Ascending aorta (tissue), 2 donors: ENCODE measurements around the gene RBM20. TPM values are rescaled to one million over a fixed set of nuclear protein-coding genes. Genes with fewer than 3 reads are reported as not detected.
"Not testable (repeated sequence)": the region's sequence is repeated elsewhere in the genome, so short reads cannot be mapped to it uniquely, and the experiment has no call there.

Experiments used
- DNase-seq, 2 donors: peaks; one replicate each; pipeline ENCODE4 v3.0.0-alpha.2; 2019; ENCODE audit warnings: low spot score in 2 of 2
- H3K27ac ChIP-seq, 2 donors: fragments of 200-600 bp; sonication (generic); one replicate each; pipeline ENCODE4 v1.5.1; 2016 to 2017; ENCODE audit warnings: mild to moderate bottlenecking in 1 of 2
- H3K27me3 ChIP-seq: fragments of 200-600 bp; sonication (generic); one replicate; pipeline ENCODE4 v1.5.1; 2017
- H3K36me3 ChIP-seq, 2 donors: fragments of 200-600 bp; sonication (generic); one replicate each; pipeline ENCODE4 v1.5.1; 2016
- H3K4me1 ChIP-seq, 2 donors: fragments of 200-600 bp; sonication (generic); one replicate each; pipeline ENCODE4 v1.5.1; 2016 to 2017; ENCODE audit warnings: mild to moderate bottlenecking in 1 of 2
- H3K4me3 ChIP-seq, 2 donors: fragments of 200-600 bp; sonication (generic); one replicate each; pipeline ENCODE4 v1.5.1; 2016 to 2017; ENCODE audit warnings: mild to moderate bottlenecking in 1 of 2
- H3K9me3 ChIP-seq, 2 donors: fragments of 200-600 bp; sonication (generic); one replicate each; pipeline ENCODE4 v1.5.1; 2016
- intact Hi-C: fragments of 100-400 bp; cut with DNase I; formaldehyde crosslinking; loops from one replicate; pipeline ENCODE4 v1.15.1; 2023
- total RNA-seq: library from RNA; depleted of rRNA; stranded (reverse); fragments of >200 nt; gene quantifications from one replicate; pipeline ENCODE4 v1.1.0, GENCODE V29; 2016
- TF ChIP-seq, protein P1 (sequence below), 3 experiments: fragments of 200-600 bp in 2 of 3; fragments of 450-650 bp in 1 of 3; sonication (generic) in 2 of 3; IDR thresholded peaks; one replicate each; pipeline ENCODE4 v1.5.1; 2016 to 2019; ENCODE audit warnings: antibody characterized with exemption in 3 of 3, mild to moderate bottlenecking in 1 of 3, moderate library complexity in 1 of 3

The RBM20 gene
- total RNA-seq, 1 donor from 2014 or later: 4.8 TPM

DNA sequence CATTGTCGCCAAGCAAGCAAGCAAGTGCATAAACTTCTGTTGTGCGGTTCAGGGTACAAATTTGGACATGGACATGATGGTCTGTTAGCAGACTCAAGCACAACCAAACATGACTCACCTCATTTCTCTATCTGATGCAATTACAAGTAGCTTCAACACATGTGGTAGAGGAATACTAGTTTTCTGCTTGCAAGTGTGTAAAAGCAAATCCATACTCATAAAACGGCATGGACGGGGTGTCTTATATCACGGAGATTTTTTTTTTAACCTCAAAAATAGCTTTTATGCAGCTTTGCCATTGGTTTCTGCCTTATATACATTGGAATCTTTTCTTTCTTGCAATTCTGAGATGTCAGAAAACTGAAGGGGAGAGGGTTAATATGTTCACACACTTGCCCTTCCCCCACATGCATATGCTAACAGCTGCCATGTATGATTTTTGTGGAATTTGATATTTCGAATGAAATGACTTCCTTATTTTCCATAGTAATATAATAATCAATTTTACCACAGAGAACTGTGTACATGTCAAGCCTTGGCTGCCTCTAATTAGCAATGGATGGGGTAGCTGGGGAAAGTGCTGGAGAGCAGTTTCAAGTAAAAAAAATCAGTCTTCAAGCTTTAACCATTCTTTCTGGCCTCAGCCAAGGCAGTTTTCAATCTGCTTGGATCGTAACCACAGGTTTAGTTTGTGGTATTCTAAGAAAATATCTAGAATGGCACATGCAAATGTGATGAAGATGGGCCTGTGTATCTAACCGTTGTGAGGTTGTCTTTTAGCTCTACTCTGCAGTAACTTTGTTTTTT is 121.6 kb downstream of the RBM20 start:
- no peaks in the 10 kb centered on the region for H3K36me3 ChIP-seq
- no peak for DNase-seq
- intact Hi-C loops: no loop called here
- no peaks in the 10 kb centered on the region for H3K27me3 ChIP-seq
- H3K4me1 ChIP-seq: peaks cover 0 to 3% of the 10 kb centered on the region in 2 donors
- H3K27ac ChIP-seq: no peak overlapping the region
- TF ChIP-seq, protein P1, sequence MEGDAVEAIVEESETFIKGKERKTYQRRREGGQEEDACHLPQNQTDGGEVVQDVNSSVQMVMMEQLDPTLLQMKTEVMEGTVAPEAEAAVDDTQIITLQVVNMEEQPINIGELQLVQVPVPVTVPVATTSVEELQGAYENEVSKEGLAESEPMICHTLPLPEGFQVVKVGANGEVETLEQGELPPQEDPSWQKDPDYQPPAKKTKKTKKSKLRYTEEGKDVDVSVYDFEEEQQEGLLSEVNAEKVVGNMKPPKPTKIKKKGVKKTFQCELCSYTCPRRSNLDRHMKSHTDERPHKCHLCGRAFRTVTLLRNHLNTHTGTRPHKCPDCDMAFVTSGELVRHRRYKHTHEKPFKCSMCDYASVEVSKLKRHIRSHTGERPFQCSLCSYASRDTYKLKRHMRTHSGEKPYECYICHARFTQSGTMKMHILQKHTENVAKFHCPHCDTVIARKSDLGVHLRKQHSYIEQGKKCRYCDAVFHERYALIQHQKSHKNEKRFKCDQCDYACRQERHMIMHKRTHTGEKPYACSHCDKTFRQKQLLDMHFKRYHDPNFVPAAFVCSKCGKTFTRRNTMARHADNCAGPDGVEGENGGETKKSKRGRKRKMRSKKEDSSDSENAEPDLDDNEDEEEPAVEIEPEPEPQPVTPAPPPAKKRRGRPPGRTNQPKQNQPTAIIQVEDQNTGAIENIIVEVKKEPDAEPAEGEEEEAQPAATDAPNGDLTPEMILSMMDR (IDR thresholded peaks at IDR 0.05): no peak
- H3K9me3 ChIP-seq: no peaks in the 10 kb centered on the region
- H3K4me3 ChIP-seq: no peak overlapping the region

DNA sequence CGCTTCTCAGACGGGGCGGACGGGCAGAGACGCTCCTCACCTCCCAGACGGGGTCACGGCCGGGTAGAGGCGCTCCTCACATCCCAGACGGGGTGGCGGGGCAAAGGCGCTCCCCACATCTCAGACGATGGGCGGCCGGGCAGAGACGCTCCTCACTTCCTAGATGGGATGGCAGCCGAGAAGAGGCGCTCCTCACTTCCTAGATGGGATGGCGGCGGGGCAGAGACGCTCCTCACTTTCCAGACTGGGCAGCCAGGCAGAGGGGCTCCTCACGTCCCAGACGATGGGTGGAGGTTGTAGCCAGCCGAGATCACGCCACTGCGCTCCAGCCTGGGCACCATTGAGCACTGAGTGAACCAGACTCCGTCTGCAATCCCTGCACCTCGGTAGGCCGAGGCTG is 123.5 kb downstream of the RBM20 start:
- H3K36me3 ChIP-seq, H3K27me3 ChIP-seq, H3K4me3 ChIP-seq, H3K27ac ChIP-seq, intact Hi-C loops, H3K4me1 ChIP-seq, DNase-seq, H3K9me3 ChIP-seq: not testable (repeated sequence)

DNA sequence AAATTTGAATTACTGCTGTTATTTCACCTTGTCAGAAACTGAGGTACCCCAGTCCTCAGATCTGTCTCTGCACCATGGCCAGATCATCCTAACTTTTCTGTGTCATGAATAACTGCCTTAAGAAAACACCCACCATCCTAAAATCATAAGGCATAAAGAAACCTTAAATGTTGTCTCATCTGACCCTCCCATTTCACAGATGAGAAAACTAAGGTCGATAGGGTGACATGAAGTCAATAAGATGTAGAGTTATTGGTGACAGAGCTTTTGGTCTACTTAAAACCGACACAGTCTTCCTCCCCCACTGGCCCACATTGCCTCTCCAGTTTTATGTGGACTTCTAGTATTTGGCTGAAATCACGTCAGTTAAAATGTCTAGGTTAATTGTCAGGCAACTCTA is 126.1 kb downstream of the RBM20 start:
- no peaks in the 10 kb centered on the region for H3K4me1 ChIP-seq
- intact Hi-C loops: no loop called here
- no peaks in the 10 kb centered on the region for H3K27me3 ChIP-seq
- no peak for DNase-seq
- H3K9me3 ChIP-seq: no peaks in the 10 kb centered on the region
- TF ChIP-seq, protein P1 (IDR thresholded peaks at IDR 0.05): no peak
- H3K36me3 ChIP-seq: no peaks in the 10 kb centered on the region
- H3K4me3 ChIP-seq: no peak overlapping the region
- H3K27ac ChIP-seq: no peak overlapping the region

DNA sequence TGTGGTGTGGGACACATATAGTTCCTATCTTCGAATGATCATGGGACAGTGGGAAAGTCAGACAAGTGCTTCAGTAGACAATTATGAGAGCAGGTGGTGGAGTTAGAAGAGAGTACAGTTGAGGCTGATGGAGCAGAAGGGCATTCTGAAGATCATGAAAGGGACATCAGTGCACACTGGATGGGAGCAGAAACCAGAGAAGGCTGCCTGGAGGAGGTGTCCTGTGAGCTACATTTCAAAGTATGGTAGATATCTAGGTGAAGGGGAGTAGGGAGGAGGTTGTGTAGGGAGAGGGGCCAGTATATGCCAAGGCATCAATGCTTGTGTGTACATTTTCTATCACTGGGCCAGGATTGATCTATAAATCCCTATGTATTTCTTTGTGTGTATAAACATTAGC is 127.3 kb downstream of the RBM20 start:
- no peak for DNase-seq
- no peaks in the 10 kb centered on the region for H3K4me1 ChIP-seq
- H3K4me3 ChIP-seq: no peak overlapping the region
- TF ChIP-seq, protein P1 (IDR thresholded peaks at IDR 0.05): no peak
- H3K9me3 ChIP-seq: no peaks in the 10 kb centered on the region
- intact Hi-C loops: no loop called here
- no peaks in the 10 kb centered on the region for H3K27me3 ChIP-seq
- no peak overlapping the region for H3K27ac ChIP-seq
- no peaks in the 10 kb centered on the region for H3K36me3 ChIP-seq

DNA sequence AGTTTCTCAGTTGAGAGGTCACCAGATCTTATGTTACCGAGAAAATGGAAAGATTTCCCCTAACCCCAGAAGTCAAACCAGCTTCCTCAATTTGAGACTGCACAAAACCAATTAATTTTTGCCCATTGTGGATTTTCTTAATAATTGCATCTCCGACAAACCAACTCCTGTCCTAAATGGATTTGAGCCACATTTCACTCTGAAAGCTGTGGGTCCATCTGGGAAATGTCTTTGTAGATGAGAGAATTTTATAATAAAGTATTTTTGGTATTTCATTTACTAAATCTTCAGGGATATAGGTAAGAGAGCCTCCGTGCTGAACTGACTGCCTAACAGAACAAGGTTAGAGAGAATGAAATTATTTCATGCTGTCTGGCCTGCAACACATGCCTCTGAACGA is 127.9 kb downstream of the RBM20 start:
- H3K9me3 ChIP-seq: no peaks in the 10 kb centered on the region
- H3K4me3 ChIP-seq: no peak overlapping the region
- no peaks in the 10 kb centered on the region for H3K27me3 ChIP-seq
- no peaks in the 10 kb centered on the region for H3K4me1 ChIP-seq
- DNase-seq: no peak
- intact Hi-C loops: no loop called here
- TF ChIP-seq, protein P1 (IDR thresholded peaks at IDR 0.05): no peak
- no peak overlapping the region for H3K27ac ChIP-seq
- H3K36me3 ChIP-seq: no peaks in the 10 kb centered on the region

DNA sequence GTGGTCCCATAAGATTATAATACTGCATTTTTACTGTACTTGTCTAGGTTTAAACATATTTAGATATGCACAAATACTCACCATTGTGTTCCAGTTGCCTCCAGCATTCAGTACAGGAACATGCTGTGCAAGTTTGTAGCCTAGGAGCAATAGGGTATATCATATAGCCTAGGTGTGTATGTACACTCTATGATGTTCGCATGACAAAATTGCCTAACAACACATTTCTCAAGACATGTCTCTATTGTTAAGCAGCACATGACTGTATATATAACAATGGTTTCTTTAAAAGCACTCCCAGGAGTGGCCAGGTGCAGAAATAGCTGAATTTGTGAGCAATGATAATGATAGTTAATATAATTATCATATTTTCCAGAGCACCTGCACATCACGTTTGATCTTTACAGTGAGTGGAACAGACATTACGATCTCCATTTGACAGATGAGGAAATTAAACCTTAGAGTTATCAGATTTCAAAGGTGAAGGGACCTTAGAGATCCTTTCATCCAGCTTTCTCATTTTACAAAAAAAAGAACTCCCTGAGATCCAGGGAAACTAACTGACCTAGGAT is 128.4 kb downstream of the RBM20 start:
- no peak overlapping the region for H3K27ac ChIP-seq
- no peaks in the 10 kb centered on the region for H3K36me3 ChIP-seq
- H3K4me3 ChIP-seq: no peak overlapping the region
- H3K27me3 ChIP-seq: no peaks in the 10 kb centered on the region
- no peak for DNase-seq
- no peaks in the 10 kb centered on the region for H3K9me3 ChIP-seq
- no peaks in the 10 kb centered on the region for H3K4me1 ChIP-seq
- intact Hi-C loops: no loop called here
- TF ChIP-seq, protein P1 (IDR thresholded peaks at IDR 0.05): no peak
